SK-N-MC (cell line): ENCODE results near the gene NFIB.

Experiments used
- EZH2 ChIP-seq: fragments of 200-600 bp; sonication (generic); IDR thresholded peaks from one replicate; pipeline ENCODE4 v1.6.1; 2017; ENCODE audit warnings: antibody characterized with exemption
- POLR2AphosphoS5 ChIP-seq: IDR thresholded peaks from 2 replicates; pipeline ENCODE4 v1.6.1; 2012; ENCODE audit warnings: mild to moderate bottlenecking, low read depth, low read length, borderline replicate concordance

DNA sequence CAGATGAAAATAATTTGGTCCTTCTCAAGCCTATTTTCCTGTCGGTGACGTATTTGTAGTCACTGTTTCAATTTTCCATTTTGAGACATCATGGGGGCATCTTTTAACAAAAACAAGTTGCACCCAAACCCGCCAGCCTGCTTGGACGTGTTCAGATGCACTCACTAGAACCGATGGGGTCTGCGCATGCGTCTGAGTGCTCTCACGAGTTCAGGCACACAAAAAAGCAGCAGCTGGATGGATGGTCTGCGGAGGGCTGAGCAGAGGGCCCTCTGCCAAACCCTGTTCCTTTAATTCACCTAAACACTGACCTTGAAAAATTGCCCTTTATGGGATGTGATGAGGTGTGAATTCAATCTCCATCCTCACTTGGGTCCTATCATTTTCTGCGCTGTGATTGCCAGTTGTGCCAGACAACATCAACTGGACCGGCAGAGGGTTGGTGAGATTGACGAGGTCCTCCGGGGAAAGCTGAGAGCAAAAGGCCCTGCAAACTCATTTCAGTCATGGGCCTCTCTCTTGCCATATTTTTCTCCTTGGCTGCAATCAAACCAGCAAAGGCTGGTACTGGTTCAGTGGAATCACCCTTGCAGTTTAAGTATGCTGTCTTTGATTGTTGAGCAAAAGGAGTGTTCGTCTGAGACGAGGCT is 251.9 kb downstream of the NFIB start:
- TF ChIP-seq EZH2 (no peak), POLR2AphosphoS5 (no peak)
